Dermis blood vessel endothelial cell (primary cell): ENCODE results near the gene MTURN. TPM values are rescaled to one million over a fixed set of nuclear protein-coding genes. Genes with fewer than 3 reads are reported as not detected.
A peak's percentile ranks its signal among the peaks of the same experiment; 100 is the strongest.

Experiments used
- DNase-seq: peaks from one replicate; pipeline ENCODE4 v3.0.0; 2010
- total RNA-seq: library from RNA; depleted of rRNA; stranded (reverse); fragments of >200 nt; gene quantifications from 2 replicates; pipeline ENCODE4 v1.2.3, GENCODE V29; 2014

The MTURN gene
- total RNA-seq, 1 donor from 2014 or later = 11.4 TPM

- peak; percentile 71 for DNase-seq
Measured at GRCh38 chr7:30162622-30163124, 27.9 kb downstream of the MTURN start.

- DNase-seq = peak; percentile 68
Measured at GRCh38 chr7:30163231-30163894, 28.6 kb downstream of the MTURN start.

DNA sequence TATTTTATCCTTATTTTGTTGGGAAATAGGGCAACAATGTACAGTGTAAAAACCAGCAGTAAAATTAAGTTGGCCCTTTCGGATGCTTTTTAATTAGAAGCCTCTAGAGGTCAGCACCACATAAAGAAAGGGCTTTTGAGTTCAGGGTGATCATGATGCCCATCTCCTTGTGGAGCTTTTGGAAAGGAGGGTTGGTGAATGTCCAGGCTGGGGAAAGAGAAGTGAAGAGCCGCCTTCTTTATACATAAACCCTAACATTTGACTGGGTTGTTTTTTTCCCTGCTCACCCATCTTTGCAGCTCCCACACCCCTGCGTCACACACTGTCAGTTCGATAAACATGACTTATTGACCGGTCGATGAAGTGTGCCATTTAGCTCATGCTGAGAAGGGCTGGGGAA, 29.8 kb downstream of the MTURN start:
- peak; percentile 75 for DNase-seq

DNA sequence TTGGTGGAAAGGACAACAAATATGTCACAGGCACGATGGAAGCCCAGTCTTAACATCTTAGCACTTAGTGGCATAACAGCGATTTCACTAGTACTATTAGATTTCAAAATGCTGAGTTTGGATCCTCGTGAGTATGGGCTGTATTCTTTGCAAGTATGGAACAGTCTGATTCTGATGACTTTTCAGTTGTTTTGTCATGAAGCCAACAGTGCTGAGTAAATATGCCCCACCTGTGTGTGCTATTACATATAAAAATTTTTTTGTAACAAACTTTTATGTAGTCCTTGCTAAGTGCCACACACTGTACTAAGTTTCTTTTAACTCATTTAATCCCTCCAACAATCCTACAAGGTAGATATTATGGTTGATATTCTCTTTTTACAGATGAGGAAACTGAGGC, 30.8 kb downstream of the MTURN start:
- DNase-seq = no peak

DNA sequence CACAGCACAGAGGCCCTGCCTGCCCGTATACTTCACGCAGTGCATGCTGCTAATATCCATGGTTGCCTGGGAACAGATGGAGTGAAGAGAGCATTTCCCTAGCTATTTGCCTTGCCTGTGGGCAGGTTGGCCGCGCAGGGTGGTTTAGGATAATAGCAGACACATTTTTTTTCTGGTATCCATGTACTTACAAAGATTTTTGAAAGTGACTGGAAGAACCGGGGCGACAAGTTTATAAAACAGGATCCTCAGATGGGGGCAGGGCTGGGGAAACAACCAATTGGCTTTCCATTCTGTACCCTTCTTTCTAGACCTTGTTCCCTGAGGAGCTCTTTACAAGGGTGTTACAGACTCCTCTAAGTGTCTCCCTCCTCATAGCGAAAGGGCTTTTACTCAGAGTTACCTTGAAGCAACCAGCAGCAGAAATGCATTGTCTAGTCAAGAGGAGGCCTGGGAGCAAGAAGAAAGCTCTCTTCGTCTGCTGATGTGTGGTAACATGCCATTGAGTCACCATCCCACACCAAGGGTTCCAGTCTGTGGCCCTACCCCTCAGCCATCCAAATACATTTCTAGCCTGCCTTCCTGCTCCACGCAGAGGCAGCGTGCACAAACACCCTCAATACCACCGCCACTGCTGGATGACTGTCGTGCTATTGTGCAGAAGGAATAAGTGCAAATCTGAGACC, 31.5 kb downstream of the MTURN start:
- DNase-seq = no peak

GRCh38 chr7:30166841-30167235, 32.1 kb downstream of the MTURN start:
- no peak for DNase-seq

DNA sequence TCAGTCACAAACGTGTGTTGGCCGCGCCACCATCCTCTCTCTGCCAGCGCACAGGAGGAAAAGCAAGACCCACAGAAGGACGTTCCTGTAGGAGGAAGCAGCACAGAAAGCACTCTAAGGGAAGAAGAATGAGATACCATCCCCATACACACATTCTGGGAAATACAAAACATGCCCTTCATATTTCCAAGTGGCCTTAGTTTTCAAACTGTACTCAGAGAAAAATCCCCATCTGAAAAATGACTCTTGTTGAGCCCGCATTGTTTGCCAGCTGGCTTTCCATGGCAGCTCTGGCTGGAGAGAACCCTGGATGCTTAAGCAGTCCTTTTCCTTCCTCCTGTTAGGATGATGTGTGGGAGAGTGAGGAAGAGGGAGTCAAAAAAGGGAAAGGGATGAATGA, 33.1 kb downstream of the MTURN start:
- no peak for DNase-seq

GRCh38 chr7:30168835-30169573, 34.2 kb downstream of the MTURN start:
- DNase-seq = no peak

DNA sequence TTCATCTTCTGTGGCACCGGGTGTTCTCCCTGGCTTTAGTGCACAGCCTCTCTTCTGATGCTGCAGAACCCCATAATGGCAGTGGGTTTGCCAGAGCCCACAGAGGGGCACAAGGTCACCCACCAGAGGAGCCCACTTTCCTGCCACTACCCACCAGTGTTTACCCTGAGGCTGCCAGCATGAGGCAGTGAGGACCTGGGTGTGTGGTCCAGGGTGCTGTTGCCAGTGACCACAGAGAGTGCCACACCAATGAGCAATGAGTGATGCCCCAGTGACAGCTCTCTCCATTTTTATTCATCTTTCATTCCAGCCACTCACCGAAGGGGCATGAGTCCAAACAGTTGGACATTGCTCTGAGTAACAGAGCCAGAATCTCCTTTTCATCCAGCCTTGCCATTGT, 34.8 kb downstream of the MTURN start:
- no peak for DNase-seq

- DNase-seq = no peak
Measured at GRCh38 chr7:30170476-30171205, 35.9 kb downstream of the MTURN start.

GRCh38 chr7:30171766-30172447, 37.1 kb downstream of the MTURN start:
- DNase-seq = no peak

DNA sequence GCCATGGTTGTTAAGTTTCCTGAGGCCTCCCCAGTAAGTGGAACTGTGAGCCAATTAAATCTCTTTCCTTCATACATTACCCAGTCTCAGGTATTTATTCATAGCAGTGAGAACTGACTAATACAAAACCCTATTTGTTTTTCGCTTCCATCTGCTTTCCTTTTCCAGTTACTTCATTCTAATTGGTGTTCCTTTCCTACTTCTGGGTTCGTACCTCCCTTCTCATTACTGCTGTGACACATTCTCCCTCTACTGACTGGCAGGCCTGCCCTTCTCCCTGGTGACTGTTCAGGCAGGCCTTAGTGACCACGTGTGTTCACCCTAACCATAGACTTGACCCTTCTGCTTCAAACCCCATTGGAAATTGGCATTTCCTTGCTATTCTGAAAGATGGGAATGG, 37.7 kb downstream of the MTURN start:
- no peak for DNase-seq

DNA sequence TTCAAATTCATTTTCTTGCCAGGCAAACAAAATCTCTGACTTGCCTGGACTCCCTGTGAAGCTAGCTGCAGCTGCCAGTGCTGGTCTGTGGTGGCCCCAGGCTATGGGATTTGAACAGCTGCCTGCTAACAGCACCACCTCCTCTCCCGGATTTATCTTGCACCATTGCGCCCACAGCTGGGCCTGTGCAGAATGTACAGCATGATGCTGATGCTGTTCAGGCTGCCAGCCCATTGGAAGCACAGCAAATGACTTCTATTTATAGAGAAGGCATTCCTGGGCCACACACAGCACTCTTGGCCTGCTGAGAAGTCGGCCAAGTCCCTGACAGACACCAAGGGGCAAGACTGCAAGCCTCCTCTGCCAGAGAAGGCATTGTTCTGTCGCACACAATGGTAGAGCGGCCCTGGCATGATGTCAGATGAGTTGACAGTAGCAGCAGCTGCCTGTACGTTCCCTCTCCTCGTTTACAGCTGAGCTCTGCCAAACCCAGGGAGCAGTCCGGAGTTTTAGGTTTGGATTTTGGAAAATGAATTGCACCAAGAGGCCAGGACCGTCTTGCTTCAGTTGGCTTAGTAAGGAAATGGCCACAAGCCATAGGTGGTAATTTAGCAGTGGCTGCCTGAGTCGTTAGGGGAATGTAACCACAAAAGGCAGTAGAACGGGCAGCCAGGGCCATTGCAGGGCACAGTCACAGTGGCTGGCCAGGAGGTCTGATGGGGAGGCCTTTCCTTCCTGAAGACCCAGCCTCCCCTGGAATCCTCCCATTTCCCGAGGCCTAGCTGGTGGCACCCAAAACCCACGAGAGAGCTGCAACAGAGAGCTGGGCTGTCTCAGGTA, 38.5 kb downstream of the MTURN start:
- no peak for DNase-seq

- no peak for DNase-seq
Measured at GRCh38 chr7:30175180-30175579, 40.4 kb downstream of the MTURN start.

DNA sequence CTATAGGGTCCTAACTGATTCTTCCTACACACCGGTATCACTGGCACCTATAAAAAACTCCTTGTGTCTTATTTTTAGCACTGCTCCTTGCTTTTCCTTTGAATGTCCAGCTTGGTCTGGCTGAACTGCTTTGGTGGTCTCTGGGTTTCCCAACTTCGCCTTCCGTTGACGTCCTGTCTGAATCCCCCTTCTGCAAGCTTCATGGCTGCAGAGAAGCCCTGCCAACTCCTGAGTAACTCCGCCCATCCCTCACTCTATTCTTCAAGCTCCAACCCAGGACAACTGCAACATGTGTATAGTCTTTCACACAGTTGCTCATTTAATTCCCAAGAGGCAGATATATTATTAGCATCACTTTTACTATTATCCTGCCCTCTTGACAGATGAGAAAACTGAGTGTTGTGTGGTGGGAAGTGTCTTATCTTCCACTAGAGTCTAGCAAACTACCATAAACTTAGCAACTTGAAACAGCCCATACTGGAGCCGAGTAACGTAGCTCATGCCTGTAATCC, 40.9 kb downstream of the MTURN start:
- DNase-seq = no peak

DNA sequence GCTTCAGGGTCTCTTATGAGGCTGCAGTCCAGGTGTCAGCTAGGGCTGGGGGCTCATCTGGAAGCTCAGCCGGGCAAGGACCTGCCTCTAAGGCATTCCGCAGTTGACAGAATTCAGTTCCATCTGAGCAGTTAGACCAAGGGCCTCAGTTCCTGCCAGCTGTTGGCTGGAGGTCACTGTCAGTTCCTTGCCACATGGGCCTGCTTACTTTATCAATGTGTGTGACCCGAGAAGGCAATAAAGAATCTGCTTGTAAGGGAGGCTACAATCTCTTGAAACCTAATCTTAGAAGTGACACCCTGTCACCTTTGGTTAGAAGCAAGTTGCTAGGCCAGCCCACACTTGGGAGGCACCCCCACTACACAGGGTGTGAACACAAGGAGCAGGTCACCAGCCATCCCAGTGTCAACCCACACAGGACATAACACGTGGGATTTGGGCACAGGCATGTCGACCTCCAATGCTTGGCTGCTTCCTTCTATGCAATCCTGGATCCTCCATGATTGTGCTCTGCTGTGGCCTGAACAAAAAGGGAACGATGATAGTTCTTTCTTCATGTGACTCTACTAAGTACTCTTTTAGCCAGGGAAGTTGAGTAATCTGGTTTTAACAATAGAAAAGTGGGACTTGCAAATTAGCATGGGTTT, 41.8 kb downstream of the MTURN start:
- no peak for DNase-seq

GRCh38 chr7:30177186-30177585, 42.4 kb downstream of the MTURN start:
- no peak for DNase-seq

DNA sequence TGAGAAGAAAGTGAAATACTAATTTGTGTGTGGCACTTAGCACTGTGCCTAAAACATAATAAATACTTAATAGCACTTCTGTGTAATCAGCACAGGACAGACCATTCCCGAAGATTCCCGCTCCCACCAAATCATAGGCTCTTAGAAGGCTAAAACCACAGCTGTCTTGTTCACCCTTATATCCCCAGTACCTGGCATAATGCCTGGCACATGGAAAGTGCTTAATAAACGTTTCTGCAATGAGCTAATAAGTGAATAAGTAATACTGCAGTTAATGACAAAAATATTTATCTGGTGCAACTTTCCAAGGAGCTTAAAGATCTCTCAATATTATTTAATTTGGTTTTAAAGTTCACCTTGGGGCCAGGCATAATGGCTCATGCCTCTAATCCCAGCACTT, 43.2 kb downstream of the MTURN start:
- DNase-seq = no peak

- DNase-seq = no peak
Measured at GRCh38 chr7:30178748-30179436, 44.1 kb downstream of the MTURN start.

- no peak for DNase-seq
Measured at GRCh38 chr7:30180718-30181117, 45.9 kb downstream of the MTURN start.
